ENCODE measurements around the gene SLC66A2.

The SLC66A2 gene

DNA sequence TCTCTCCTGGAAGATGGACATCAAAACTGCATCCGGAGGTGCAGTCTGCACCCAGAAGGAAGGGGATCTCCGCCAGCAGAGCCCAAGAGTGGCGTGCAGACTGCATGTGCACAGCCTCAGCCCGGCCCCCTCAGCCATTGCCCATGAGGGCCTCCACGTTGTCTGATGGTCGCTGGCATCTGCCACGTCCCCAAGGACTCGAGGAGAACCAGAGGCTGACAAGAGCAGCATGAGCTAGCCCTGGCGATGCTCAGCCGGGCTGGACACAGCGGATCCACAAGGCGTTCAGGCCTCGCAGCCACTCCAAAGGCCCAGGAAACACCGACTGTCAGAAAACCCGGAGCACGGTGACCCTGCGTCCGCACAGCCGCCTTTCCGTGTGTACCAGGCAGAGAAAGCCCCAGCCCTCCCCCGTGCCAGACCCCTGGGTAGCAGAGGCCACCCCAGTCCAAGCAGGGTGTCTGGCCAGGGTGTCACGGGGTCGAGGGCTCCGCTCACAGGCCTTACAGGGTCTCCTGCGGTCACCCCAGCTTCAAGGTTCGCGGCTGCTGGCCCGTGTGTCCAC lies 48.3 kb downstream of the SLC66A2 start:
- no peak for DNase-seq (ENCODE audit: low read depth)

DNA sequence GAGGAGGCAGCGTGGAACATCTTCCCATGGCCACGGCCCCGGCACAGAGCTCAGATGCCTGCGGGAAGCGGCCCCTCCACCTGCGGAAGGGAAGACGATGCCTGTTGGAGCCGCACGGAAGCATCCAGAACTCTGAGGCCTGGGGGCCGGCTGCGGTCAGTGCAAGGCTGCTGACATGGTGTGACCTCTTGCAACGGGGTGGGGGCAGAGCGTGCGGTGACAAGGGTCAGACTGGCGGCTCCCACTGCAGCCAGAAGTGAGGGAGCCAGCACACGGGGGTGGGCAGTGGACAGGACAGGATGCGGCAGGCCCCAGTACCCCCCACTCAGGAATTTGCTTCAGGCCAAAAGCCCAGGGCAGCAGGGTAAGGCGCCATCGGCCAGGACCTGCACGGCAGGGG lies 48.8 kb downstream of the SLC66A2 start:
- no peak for DNase-seq (ENCODE audit: low read depth)

DNA sequence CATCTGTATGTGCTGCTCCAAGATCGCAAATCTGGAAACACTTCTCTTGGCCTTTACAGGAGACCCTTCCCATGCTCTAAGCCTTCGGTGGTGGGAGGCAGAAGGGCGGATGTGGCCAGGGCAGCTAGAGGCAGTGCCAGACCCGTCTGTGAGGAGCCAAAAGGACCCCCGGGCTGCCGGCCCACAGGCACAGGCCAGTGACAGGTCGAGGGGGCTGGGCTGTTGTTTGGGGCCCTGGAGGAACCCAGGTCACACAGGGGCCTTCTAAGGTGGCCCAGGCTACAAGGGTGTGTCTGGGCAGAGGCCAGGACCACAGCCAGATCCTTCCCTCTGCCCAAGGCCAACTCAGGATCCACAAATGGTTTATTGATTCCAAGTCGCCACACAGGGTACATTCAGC lies 49.4 kb downstream of the SLC66A2 start:
- no peak for DNase-seq (ENCODE audit: low read depth)

DNA sequence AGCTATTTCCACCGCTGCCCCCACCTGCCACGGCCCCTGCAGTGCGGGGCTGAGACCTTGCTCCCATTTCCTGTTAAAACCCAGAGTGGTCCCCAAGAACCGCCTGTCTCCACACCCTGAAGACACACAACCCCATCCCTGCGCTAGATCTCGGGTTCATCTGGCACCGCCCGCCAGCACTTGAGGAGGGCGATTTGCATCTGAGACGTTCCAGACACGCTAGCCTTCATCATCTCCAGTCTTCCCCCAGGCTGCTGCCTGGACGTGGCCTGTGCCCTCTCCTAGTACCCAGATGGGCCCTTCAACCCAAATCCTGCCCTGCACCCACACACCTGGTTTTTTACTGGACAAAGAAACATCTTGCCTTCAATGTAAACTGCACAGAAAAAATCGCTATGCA lies 49.8 kb downstream of the SLC66A2 start:
- DNase-seq (ENCODE audit: low read depth), result no peak

DNA sequence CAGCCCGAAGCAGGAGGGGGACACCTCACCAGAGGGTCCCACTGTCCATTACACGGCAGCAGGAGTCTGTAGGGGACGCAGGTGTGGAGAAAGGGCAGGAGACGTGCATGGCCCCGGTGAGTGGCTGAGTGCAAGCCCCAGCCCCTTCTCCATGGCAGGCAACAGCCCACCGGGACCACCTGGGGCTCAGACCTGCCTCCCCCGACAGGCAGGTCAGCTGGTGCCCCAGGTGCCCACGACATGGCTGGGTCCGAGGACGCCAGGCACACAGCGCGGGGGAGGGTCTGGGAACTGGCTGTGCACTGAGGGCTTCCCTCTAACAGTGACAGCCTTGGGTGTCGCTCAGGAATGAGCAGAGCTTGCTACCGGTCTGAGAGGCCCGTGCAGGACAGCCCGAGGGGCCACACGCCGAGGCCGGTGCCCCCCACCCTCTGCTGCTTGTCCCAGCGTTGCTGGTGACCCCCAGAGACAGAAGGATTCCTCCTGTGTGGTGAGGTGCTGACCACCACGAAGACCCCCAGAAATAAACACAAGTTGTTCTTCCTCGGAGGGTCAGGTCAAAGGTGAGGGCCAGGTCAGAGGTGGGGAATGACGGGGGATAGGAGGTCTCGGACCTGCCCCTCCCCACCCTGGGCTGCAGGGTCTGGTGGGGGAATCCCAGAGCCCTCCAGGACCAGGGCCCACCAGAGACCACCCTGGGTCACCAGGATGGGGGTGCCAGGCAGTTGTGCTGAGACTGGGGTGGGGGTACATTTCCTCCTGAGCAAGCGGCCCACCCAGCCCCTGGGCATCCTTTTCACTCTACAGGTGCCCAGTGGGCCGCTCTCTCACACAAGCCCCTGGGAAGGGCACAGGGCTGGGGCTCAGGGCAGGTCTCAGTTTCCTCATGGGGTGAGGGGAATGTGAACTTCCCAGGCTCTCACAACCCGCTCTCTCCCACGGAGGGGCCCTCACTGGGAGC lies 50.6 kb downstream of the SLC66A2 start:
- no peak for DNase-seq (ENCODE audit: low read depth)

DNA sequence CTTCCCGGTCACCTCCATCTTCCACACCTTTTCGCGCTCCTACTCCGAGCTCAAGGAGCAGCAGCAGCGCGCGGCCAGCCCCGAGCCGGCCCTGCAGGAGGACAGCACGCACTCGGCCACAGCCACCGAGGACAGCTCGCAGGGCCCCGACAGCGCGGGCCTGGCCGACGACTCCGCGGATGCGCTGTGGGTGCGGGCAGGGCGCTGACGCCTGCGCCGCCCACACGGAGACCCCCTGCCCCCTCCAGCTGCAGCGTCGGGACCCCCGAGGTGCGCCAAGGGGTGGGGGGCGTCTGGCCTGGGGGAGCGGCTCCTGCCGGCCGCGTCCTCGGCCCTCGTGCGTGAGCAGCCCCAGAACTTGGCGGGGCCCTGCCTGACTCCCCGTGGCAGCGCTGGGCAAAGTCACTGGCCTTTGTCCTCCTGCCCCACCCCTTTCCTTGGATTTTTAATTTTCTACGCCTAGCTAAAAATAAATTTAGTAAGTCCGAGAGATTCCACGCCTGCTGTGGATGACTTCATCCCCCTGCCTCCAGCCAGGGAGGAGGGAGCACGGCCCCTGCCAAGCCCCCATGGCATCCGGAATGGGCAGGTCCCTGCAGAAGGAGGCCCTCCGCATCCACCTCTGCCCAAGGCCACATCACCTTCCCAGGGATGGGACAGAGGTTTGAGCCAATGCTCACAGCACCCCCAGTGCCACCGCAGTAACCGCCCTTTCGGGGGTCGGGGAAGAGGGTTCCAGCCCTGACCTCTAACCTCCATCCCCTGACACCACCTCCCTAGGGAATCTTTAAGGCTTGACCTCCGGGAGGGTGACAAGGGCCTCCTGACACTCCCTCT lies 51.6 kb downstream of the SLC66A2 start:
- DNase-seq (ENCODE audit: low read depth), result no peak

DNA sequence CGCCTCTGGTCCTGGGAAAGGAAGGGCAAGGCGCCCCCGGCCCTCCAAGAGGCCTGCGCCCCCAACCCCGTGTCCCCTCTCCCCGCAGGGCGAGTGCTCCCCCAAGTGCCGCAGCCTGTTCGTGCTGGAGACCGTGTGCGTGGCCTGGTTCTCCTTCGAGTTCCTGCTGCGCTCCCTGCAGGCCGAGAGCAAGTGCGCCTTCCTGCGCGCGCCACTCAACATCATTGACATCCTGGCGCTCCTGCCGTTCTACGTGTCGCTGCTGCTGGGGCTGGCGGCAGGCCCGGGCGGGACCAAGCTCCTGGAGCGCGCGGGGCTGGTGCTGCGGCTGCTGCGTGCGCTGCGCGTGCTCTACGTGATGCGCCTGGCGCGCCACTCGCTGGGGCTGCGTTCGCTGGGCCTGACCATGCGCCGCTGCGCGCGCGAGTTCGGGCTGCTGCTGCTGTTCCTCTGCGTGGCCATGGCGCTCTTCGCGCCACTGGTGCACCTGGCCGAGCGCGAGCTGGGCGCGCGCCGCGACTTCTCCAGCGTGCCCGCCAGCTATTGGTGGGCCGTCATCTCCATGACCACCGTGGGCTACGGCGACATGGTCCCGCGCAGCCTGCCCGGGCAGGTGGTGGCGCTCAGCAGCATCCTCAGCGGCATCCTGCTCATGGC lies 52.4 kb downstream of the SLC66A2 start:
- no peak for DNase-seq (ENCODE audit: low read depth)

DNA sequence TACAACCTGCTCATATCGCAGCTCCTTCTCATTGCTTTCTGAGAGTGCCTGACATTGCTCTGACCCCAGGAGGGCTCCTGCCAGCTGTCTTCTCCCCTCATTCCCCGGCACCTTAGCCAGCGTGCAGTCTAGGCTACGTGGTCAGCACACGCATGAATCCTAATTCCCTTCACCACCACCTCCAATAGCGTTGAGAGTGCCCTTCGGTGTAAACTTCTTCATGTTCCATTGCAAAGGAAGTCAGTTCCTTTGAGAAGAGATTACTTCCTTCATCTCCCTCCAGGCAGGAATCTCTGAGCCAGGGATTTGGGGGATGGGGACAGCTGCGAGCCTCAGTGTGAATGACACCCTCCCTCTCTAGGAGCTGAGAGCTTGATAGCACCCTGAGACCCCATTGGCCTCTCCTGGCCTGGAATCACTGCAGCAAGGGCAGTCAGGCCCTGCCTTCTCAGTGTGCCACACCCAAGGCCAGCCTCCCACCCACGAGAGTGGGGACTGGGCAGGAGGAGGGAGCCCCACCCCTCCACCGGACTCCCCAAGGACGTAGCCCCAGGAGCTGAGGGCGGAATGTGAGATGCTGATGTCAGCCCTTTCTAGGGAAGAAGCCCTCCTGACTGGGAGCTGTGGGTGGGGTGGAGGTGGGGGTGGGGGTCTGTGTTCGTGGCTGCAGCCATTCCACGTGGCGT lies 53.4 kb downstream of the SLC66A2 start:
- DNase-seq (ENCODE audit: low read depth), result no peak

DNA sequence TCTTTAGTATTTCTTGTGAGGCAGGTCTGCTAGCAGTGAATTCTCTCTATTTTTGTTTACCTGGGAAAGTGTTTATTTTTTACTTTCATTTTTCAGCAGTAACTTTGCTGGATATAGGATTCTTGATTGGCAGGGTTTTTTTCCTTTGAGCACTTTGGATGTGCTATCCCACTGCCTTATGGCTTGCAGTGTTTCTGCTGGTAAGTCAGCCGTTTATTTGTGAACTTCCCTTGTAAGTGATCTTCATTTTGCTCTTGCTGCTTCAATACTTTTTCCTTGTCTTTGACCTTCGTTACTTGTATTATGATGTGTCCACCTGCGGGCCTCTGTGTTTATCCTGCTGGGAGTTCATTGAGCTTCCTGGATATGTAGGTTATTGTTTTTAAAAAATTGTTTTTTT lies 54.7 kb downstream of the SLC66A2 start:
- no peak for DNase-seq (ENCODE audit: low read depth)

DNA sequence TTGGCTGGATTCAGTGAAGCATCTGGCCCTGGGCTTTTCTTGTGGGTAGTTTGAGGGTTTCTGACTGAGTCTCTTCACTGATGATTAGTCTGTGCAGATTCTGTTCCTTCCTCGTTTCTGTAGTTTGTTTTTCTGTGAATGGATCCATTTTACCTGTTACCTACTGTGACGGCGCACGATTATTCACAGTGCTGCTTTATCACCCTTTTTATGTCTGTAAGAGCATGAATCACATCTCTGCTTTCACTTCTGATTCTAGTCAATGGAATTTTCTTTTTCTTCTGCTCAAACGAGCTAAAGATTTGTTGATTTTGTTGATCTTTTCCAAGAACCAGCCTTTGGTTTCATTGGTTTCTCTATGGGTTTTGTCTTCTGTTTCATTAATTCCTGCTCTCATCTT lies 60.8 kb downstream of the SLC66A2 start:
- DNase-seq (ENCODE audit: low read depth), result no peak

DNA sequence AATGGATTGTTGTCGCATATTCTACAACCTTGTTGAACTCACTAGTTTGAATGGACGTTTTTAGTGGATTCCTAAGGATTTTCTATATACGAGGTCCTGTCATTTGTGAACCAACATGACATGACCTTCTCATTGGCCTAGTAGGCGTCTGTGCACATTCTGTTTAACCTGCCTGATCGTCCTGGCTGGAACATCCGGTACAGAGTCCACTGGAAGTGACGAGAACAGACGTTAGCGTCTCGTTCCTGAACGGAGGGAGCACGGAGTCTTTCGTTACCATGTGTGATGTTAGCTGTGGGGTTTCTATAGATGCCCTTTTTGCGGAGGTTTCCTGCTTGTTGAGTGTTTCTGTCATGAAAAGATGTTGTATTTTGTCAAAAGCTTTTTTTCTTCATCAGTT lies 61.9 kb downstream of the SLC66A2 start:
- no peak for DNase-seq (ENCODE audit: low read depth)

DNA sequence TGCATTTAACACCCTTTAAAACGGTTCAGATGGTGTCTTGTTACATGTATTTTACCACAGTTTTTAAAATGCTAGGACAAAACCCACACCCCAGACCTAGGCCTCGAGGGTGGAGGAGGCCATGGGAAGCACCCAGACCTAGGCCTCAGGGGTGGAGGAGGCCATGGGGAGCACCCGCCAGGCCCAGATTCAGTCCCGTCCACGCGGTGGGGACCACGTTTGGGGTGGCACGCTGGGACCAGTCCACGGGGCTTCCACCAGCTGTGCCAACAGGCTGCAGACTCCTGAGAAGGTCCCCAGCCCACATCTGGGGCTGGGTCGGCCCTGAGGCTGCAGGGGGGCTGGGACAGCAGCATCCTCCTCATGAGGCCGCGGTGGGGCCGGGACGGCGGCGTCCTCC lies 63.4 kb downstream of the SLC66A2 start:
- no peak for DNase-seq (ENCODE audit: low read depth)

DNA sequence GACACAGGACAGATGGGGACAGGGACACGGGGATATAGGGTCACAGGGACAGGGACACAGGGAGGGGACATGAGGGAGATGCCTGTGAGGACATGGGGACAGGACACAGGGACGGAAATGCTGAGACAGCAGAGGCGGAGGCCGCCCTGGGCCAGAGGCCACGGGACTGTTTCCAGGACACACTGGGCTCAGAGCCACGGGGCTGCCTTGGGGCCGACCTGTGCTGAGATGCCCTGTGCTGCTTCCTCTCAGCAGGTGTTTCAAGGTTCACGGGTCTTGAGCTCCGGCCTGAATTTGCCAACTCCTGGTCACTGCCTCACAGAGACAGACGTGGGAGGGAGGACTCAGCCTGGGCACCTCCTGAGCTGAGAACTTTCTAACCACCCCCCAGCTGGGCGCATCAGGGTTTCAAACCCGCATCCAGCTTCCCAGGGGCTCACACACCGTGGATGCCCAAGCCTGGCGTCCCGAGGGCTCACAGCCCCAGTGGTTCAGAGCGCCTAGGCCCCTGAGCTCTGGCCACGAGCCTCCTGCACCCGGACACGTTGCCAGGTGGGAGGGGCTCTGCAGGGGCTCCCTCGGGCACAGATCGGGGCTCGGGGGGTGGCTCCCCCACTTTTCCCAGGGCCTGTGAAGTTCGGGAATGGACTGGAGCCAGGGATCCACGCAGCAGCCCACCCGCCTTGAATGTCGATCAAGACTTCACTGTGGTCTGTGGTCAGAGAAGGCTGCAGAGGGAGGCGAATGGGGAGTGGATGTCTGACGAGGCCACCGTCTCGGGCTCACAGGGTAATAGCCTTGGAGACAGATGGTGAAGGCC lies 64.1 kb downstream of the SLC66A2 start:
- DNase-seq (ENCODE audit: low read depth), result no peak

DNA sequence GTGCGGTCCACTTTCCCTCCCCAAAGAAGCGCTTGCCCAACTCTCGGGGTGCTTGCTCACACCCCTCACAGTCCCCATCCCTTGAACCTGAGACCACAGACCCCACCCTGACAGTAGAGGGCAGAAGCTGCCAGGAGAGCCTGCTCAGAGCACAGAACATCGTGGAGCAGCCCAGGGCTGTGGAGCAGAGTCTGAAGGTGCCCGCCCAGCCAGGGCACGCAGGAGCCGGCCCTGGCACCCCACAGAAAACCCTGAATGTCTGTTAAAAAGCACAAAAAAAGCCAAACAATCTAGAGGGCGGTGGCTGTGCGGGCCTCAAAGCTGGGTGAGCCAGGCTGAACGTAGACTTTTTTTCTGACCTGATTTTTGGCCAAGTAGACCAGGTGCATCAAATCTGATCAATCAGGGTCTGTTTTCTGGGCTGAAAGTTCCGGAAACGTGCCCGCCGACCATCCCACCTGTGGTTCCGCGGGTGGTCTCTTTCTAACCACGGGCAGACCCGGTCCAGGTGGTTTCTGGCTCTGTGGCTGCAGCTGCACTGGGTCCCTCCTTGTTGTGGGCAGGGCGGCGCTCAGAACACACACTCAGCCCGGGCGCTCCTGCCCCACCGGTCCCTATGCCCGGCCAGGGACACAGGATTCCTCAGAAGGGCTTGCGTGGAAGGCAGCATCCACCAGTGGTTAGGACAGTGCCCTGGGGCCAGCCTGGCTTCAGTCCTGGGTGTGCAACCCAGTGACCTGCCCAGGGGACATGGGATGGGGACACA lies 66.3 kb downstream of the SLC66A2 start:
- no peak for DNase-seq (ENCODE audit: low read depth)

DNA sequence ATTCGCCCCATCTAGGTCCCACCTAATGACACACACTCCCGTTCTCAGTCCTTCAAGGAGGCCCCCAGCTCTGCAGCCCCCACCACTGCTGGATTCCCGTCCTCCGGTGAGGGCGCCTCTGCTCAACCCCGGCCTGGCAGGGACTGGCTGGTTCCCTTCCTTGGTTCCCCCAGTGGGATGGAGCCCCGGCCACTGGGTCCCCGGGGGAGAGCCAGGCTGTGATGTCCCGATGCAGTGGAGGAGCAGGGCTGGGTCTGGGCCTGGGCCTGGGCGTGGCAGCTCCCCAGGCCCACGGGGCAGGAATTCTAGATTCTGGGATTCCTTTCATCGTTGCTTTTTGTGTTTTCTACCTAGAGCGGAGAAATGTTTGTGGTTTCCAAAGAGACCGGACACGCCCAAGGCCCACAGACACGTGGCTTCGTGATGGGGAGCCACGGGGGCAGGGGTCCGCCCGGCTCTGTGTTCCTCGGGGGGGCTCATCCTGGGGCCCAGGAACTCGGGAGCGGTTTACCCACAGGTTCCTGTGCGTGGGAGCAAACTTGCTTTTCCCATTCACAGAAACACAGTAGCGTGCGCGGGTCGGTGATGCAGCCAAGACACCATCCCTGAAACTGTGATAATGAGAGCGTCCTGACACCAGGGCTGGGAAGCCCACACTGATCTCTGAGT lies 67.0 kb downstream of the SLC66A2 start:
- DNase-seq (ENCODE audit: low read depth), result no peak

DNA sequence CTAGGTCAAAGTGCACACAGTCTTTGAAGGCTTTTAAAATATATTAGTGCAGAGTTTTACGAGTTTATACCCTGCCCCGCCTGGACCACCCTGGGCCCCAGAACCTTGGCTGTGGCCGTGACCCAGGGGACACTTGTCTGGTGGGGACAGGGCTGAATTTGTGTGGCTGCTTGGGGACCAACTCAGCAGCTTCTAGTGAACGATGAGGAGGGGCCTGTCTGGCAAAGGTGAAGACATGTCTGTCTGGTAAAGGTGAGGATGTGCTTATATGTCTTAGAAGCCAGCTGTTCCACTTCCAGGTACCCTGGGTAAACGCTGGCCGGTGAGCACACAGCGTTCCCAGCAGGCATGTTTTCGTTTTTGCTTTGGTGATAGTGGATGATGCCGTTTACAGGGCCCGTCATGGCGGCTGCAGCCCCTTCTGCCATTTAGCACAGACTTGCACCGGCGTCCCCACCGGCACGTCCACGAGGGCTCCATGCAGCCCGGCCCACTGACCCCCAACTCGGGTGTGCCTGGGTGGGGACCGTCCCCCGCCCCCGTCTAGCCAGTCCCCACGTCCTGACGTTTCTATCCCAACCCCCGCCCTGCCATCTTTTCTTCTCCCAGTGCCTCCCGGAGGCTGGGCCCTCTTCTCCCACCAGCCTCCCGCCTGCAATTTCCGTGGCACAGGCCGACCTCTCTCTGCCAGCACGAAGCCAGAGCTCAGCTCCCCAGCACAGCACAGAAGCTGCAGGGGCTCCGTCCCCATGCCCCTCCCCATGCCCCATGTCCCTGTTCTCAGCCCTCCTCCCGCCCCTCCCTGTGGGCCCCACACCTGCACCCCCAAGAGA lies 67.8 kb downstream of the SLC66A2 start:
- no peak for DNase-seq (ENCODE audit: low read depth)

DNA sequence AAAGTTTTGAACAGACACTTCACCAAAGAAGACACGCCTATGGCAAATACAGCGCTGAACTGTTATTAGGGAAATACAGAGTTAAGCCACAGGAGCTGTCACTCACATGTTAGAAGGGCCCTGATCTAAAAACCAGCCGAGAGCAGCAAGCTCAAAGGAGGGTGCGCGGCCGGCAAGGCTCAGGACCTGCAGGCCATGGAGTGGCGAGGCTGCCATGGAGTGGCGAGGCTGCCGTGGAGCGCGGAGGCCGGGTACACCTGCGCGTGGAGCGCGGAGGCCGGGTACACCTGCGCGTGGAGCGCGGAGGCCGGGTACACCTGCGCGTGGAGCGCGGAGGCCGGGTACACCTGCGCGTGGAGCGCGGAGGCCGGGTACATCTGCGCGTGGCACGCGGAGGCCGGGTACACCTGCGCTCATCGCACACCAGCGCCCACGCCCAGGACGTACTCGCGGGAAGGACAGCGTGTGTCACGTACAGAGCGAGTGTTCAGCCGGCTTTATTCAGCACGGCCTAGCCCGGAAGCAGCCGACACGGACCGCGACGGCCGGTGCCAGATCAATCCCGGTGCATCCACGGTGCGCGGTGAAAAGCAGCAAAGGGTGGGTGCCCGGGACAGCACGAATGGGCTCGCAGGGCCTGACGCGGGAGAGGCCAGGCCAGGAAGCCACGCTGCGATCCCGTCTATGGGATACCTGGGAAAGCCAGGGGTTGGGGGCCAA lies 68.8 kb downstream of the SLC66A2 start:
- no peak for DNase-seq (ENCODE audit: low read depth)

DNA sequence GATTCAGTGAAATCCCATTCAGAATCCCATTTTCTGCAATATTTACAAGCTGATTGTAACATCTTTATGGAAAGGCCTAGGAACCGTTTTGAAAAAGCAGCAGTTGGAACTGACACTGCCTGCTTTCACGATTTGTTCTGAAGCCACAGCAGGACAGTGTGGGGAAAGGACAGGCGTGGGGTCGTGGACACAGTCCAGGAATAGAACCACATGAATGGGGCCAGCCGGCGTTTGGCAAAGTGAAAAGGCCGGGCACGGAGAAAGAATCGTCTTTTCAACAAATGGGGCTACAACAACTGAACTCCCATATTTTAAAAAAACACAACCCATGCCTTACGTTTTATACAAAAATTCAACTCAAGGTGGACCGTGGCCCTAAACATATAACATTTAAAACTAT lies 69.8 kb downstream of the SLC66A2 start:
- DNase-seq (ENCODE audit: low read depth), result no peak

All from stimulated activated CD8-positive, alpha-beta memory T cell treated with anti-CD3 and anti-CD28 coated beads, Interleukin-4, amount 100 ng/mL, for 24 hours (primary cell).